GM18507 (cell line): ENCODE measurements around the gene PRRG2.

Experiments
- DNase-seq: peaks from one replicate; pipeline ENCODE4 v3.0.0; 2011; ENCODE audit warnings: low read depth; ENCODE audit not compliant: insufficient read length; ENCODE audit errors: extremely low spot score
- FAIRE-seq: peaks from 2 replicates; lab custom pipeline; 2011; peaks lifted over from hg19 to GRCh38; lab: Jason Lieb, UNC

The PRRG2 gene

GRCh38 chr19:49583239-49583638 lies 2.1 kb downstream of the PRRG2 start:
- no peak for DNase-seq
- no peak for FAIRE-seq

DNA sequence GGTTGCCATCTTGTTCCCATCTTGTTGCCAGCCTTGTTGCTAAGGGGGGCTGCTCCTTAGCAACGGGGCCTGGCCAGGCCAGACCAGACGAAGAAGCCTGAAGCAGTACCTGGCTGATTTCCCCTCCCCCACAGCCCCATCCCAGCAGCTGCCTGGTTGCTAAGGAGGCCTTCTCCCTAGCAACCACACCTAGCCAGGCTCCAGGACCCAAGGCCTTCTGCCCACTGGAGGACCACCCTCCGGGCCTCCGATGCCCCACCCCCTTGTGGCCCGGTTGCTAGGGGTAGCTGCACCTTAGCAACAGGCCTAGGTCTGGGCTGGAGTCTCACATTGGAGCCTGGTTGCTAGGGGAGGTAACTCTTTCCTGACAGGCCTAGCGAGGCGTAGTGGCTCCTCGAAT lies 3.9 kb downstream of the PRRG2 start:
- FAIRE-seq (no peak), DNase-seq (no peak)

GRCh38 chr19:49587227-49587626 lies 6.1 kb downstream of the PRRG2 start:
- DNase-seq: no peak
- FAIRE-seq: no peak

GRCh38 chr19:49588365-49589122 lies 7.4 kb downstream of the PRRG2 start:
- FAIRE-seq (no peak), DNase-seq (no peak)

DNA sequence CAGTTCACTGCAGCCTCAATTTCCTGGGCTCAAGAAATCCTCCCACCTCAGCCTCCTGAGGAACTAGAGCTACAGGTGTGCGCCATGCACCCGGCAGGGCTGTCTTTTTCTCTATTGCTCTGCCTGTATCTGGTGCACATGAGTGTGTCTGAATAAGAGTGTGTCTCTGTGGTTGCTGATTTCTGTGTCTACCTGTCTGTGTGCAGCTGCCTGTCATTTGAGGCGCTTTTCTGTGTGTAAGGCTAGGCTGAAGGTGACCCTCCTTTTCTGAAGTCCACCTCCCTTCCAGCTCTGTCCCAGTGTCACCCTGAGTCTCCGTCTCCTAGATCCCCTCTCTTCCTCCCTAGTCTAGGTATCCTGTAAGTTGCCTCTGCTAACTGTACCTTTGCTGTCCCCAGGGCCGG lies 8.4 kb downstream of the PRRG2 start:
- DNase-seq: no peak
- peak; percentile 5 for FAIRE-seq

GRCh38 chr19:49590071-49590970 lies 9.2 kb downstream of the PRRG2 start:
- DNase-seq (peak; percentile 83), FAIRE-seq (peak; percentile 100)

DNA sequence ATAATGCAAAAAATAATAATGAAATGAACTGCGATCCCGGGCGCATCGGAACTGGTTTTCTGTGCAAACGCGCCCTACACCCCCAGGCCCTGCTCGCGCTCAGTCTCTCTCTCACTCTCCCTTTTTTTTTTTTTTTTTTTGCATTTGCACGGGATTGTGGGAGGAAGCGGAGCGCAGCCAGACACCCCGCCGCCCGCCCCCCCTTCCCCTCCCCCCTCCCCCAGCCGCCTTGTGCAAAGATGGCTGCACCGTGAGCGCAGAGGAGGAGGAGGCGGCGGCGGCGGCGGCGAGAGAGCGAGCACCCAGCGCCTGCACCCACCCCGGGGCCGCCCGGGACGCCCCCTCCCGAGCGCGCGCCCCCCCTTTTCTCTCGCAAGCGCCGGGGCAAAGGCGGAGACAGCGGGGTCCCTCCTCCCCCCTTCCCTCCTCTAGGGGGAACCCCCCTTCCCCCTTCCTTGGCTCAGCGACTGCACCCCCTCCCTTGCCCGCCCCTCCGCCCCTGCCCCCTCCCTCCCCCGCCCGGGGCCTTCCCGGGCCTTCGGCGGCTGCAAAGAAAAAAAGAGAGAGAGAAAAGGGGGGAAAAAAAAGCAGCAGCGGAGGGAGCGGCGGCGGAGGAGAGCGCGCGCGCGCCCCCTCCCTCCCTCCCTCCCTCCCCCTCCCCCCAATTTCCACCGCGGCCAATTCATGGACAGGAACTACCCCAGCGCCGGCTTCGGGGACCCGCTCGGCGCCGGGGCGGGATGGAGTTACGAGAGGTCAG lies 10.0 kb downstream of the PRRG2 start, which contains the start of gene PRR12:
PRR12 (plus strand) TSS at position 212 of the 760 bp plus-strand sequence; CDS start at position 685, 473 bp downstream.
- FAIRE-seq: peak; percentile 35
- peak; percentile 67 for DNase-seq

DNA sequence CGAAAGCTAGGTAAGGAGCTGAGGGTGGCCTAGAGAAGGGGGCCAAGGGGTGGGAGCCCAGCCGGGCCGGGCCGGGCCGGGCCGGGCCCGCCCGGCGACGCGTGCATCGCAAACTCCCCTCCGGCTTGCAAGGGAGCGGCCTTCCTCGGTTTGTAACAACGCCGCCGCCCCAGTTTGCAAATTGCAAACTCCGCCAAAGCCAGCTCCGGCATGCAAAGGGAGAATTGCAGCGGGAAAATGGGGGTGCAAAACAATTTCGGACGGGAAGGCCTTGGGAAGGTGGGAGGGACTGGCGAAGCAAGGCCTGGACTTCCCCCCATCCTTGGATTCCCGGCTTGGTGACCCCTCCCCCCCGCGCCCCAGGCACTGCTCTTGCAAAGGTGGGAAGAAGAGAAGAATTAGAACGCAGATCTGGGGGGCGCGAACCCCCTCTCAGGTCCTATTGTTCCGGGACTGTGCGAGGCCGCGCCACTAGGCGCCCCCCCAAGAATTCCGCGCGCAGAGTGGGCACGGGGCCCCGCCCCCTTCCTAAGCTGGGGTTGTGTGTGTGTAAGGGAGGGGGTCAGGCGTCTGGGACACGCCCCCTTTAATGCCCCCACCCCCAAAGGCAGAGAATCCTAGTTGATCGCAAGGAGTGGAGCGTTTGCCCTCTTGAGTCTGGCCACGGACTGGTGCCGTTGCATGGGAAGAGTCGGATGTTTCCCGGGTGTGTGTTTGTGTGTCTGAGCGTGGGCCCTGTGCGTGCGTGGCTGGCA lies 10.8 kb downstream of the PRRG2 start:
- DNase-seq (no peak), FAIRE-seq (peak; percentile 70)

GRCh38 chr19:49592486-49593232 lies 11.5 kb downstream of the PRRG2 start:
- FAIRE-seq (peak; percentile 73), DNase-seq (no peak)

- peak; percentile 99 for FAIRE-seq
- peak; percentile 99 for DNase-seq
Observed at GRCh38 chr19:49593233-49594113, 12.4 kb downstream of the PRRG2 start.

DNA sequence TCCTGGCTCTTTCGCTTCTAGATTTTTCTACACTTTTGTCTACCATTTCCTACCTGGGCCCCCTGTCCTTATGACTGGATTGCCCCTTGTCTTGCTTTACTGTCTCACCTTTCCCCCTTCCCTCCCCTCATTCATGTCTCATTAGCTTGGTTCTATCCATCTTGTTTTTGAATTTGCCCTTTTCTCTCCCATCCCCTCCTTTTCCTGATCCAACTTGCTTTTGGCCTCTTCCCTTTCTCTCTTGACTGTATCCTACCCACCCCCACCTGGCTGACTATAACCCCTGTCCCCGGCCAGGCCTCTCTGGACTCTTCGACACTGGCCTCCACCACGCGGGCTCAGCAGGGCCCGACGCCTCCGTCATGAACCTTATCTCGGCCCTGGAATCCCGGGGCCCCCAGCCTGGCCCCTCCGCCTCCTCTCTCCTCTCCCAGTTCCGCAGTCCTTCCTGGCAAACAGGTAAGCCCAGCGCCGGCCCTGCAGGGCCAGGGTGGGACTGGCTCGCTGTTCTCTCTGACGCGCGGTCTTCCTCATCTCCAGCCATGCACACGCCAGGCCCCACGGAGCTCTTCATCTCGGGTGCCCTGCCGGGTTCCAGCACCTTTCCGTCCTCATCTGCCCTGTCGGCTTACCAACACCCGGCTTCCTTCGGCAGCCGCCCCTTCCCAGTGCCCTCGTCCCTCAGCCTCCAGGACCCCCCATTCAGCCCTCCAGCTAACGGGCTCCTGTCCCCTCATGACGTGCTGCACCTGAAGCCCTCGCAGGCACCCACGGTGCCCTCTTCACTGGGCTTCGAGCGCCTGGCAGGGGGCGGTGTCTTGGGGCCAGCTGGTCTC lies 13.3 kb downstream of the PRRG2 start:
- DNase-seq (no peak), FAIRE-seq (no peak)

- no peak for DNase-seq
- no peak for FAIRE-seq
Observed at GRCh38 chr19:49594993-49595818, 14.1 kb downstream of the PRRG2 start.

GRCh38 chr19:49595819-49596404 lies 14.8 kb downstream of the PRRG2 start:
- FAIRE-seq: no peak
- DNase-seq: no peak

- FAIRE-seq: no peak
- no peak for DNase-seq
Observed at GRCh38 chr19:49596407-49596806, 15.3 kb downstream of the PRRG2 start.

DNA sequence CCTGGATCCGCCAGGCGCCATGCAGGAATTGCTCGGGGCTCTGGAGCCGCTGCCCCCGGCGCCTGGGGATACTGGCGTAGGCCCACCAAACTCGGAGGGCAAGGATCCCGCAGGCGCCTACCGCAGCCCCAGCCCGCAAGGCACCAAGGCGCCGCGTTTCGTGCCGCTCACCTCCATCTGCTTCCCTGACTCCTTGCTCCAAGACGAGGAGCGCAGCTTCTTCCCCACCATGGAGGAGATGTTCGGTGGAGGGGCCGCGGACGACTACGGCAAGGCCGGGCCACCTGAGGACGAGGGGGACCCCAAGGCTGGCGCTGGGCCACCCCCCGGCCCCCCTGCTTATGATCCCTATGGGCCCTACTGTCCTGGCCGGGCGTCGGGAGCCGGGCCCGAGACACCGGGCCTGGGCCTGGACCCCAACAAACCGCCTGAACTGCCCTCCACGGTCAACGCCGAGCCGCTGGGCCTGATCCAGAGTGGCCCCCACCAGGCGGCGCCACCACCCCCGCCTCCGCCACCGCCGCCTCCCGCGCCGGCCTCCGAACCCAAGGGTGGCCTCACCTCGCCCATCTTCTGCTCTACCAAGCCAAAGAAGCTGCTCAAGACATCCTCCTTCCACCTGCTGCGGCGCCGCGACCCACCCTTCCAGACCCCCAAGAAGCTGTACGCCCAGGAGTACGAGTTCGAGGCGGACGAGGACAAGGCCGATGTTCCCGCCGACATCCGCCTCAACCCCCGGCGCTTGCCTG lies 16.0 kb downstream of the PRRG2 start:
- no peak for FAIRE-seq
- no peak for DNase-seq
